Panc1 (cell line): ENCODE measurements around the gene DNAJB8.

Experiments used
- CTCF ChIP-seq: fragments of 450-650 bp; IDR thresholded peaks from 2 replicates; pipeline ENCODE4 v1.5.1; 2017; ENCODE audit warnings: mild to moderate bottlenecking
- POLR2AphosphoS5 ChIP-seq: IDR thresholded peaks from 2 replicates; pipeline ENCODE4 v1.6.1; 2012; ENCODE audit warnings: mild to moderate bottlenecking, low read depth, low read length, moderate library complexity

GRCh38 chr3:128496602-128497304 is 30.1 kb upstream of the DNAJB8 start:
- TF ChIP-seq CTCF (no peak), POLR2AphosphoS5 (no peak)
